ENCODE results near the gene DIDO1. TPM values are rescaled to one million over a fixed set of nuclear protein-coding genes. Genes with fewer than 3 reads are reported as not detected.

DIDO1 gene
- total and polyA plus RNA-seq, 2 of the 4 experiments (the other 2 are of a cell fraction): 21.8 to 28.1 TPM

DNA sequence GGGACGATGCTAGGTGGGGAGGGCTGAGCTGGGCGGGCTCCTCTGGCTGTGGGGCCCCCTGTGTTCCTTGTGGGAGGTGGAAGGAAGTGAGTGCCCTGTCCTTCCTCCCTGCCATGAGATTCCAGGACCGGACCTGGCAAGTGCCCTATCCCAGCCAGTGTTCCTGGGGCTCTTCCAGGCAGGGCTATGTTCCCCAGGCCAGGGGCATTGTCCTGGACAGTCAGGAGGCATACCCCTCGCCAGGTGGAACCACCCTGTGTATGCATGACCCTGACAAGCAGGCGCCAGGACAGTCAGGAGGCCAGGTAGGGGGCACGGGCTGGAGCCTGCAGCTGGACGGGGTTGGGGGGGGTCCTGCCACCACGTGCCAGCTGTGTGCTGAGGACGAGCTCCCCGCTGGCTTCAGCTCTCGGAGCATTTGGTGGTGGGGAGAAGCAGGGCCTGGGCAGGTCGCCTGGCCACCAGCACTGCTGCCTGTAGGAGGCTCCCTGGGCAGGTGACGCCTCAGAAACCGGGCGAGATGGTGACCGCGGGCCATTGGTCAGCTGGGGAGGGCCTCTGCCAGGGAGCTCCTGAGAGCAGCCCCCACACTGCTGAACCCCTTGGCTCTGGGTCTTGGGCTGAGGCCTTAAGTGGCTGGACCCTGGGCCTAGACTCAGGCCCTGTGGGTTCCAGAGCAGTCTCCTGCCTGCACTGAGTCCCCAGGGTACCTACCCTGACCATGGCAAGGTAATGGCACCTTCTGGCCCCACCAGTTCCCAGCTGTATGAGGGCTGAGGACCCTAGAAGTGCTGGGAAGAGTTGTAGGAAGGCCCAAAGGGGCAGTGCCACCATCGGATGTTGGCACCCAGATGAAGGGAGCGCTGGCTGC lies 26.9 kb upstream of the DIDO1 start:
- peak overlapping the region; percentile 78 for H3K27ac ChIP-seq (ENCODE audit: insufficient read depth, low read length)
- no peak overlapping the region for H2BK15ac ChIP-seq (ENCODE audit: low read depth, low read length)
- peak overlapping the region; percentile 3; the same call in 1 of the 2 replicates for H3K23ac ChIP-seq (ENCODE audit: low read depth, low read length)
- peaks cover 6% of the 10 kb centered on the region; the same call in 1 of the 2 replicates for H3K9me1 ChIP-seq (ENCODE audit: insufficient read depth, low read length)
- in situ Hi-C loops (cut with MboI; ENCODE audit: low sequenced_read_pairs) (no loop called here), dilution Hi-C loops (cut with HindIII; ENCODE audit: low sequenced_read_pairs, unreplicated experiment) (no loop called here), intact Hi-C loops (cut with micrococcal nuclease) (no loop called here)
- peak overlapping the region; percentile 60; the same call in 1 of the 2 replicates for H3K9ac ChIP-seq (ENCODE audit: low read depth, low read length)
- H4K91ac ChIP-seq (ENCODE audit: insufficient read depth, low read depth, low read length): peak overlapping the region; percentile 66
- peak overlapping the region; percentile 66; the same call in 1 of the 2 replicates for H3K18ac ChIP-seq (ENCODE audit: low read depth, low read length)
- H3K9me3 ChIP-seq (ENCODE audit: control insufficient read depth, insufficient read depth, low read length): peaks cover 2% of the 10 kb centered on the region; the same call in 1 of the 2 replicates
- H3K4me1 ChIP-seq (ENCODE audit: control insufficient read depth, insufficient read depth, low read length): peaks cover 13% of the 10 kb centered on the region
- peak overlapping the region; percentile 7 for H3K14ac ChIP-seq (replicated peaks; ENCODE audit: low read depth, low read length)
- CTCF ChIA-PET: interaction anchor here (0.7 to 0.8 kb wide), 2 partner anchors 45 to 78 kb away, joined by 3 to 5 read pairs; no protein-coding TSS in a partner anchor
- H3K56ac ChIP-seq (ENCODE audit: extremely low read depth, insufficient read depth, low read length): no peak overlapping the region
- no peak overlapping the region for H2BK20ac ChIP-seq (ENCODE audit: low read depth, low read length)
- DNase-seq (no peak), ATAC-seq (ENCODE audit: low read depth) (no peak; the same call in 1 of the 2 replicates)
- H3K4ac ChIP-seq (ENCODE audit: low read depth, low read length): peak overlapping the region; percentile 51; the same call in 1 of the 2 replicates
- H4K8ac ChIP-seq (ENCODE audit: low read depth in 2 of 2, low read length in 2 of 2): peak overlapping the region; percentile 70 to 82
- H2AK9ac ChIP-seq (replicated peaks; ENCODE audit: low read depth, low read length, poor library complexity): peak overlapping the region; percentile 29
- H4K20me1 ChIP-seq (ENCODE audit: insufficient read depth, low read length): peaks cover 4% of the 10 kb centered on the region; the same call in 1 of the 2 replicates
- no peak overlapping the region; the same call in 1 of the 2 replicates for H3K4me3 ChIP-seq (ENCODE audit: insufficient read depth, low read depth, low read length)
- peak overlapping the region; percentile 98 for H4K5ac ChIP-seq (ENCODE audit: low read depth, low read length)
- POLR2A ChIA-PET (ENCODE audit: unreplicated experiment): interaction anchor here (0.5 to 1.0 kb wide), 4 partner anchors 15 to 584 kb away, joined by 3 to 13 read pairs (median 6); partner anchors contain the start of gene GID8
- no TSS peak for BruUV-seq (replicated peaks)
- 87% methylated on average over 6 of the region's 19 CpGs; no CpG with 5 or more reads in 1 of the 2 experiments for WGBS, 2 experiments (ENCODE audit: extremely low coverage in 2 of 2, insufficient read length in 1 of 2)
- TF ChIP-seq CHD1 (IDR thresholded peaks at IDR 0.05; ENCODE audit: low read depth, low read length): no peak
- no peak for TF ChIP-seq RFX5 (IDR thresholded peaks at IDR 0.05; ENCODE audit: low read depth, low read length)
- TF ChIP-seq SMC3 (IDR thresholded peaks at IDR 0.05; ENCODE audit: low read depth, low read length): no peak
- TF ChIP-seq, protein P1, sequence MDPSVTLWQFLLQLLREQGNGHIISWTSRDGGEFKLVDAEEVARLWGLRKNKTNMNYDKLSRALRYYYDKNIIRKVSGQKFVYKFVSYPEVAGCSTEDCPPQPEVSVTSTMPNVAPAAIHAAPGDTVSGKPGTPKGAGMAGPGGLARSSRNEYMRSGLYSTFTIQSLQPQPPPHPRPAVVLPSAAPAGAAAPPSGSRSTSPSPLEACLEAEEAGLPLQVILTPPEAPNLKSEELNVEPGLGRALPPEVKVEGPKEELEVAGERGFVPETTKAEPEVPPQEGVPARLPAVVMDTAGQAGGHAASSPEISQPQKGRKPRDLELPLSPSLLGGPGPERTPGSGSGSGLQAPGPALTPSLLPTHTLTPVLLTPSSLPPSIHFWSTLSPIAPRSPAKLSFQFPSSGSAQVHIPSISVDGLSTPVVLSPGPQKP (IDR thresholded peaks at IDR 0.05; ENCODE audit: borderline replicate concordance, low read depth, low read length): no peak
- TF ChIP-seq MXI1 (IDR thresholded peaks at IDR 0.05; ENCODE audit: borderline replicate concordance, low read depth, low read length): no peak
- TF ChIP-seq CEBPB (IDR thresholded peaks at IDR 0.05; ENCODE audit: low read depth, low read length): no peak
- TF ChIP-seq RAD21 (IDR thresholded peaks at IDR 0.05; ENCODE audit: low read length): no peak
- TF ChIP-seq CTCF (conservative IDR thresholded peaks at IDR 0.05; ENCODE audit: low read depth, low read length): no peak
- H3K36me3 ChIP-seq (ENCODE audit: control insufficient read depth, insufficient read depth, low read length): peaks cover 23% of the 10 kb centered on the region
- H3K4me2 ChIP-seq (ENCODE audit: low read depth, low read length): peak overlapping the region; percentile 66
- peak overlapping the region; percentile 46 for H2BK5ac ChIP-seq (ENCODE audit: low read depth, low read length, poor library complexity, severe bottlenecking)
- no peaks in the 10 kb centered on the region for H3K27me3 ChIP-seq (ENCODE audit: control insufficient read depth, insufficient read depth, low read length)
- peak overlapping the region; percentile 16; the same call in 1 of the 2 replicates for H2BK120ac ChIP-seq (ENCODE audit: low read depth, low read length)
- H2AK5ac ChIP-seq (ENCODE audit: low read depth, low read length): peak overlapping the region; percentile 42
- peak overlapping the region; percentile 90 for H2AFZ ChIP-seq (replicated peaks; ENCODE audit: low read length, poor library complexity)
- peaks cover 0 to 11% of the 10 kb centered on the region in 2 experiments; a peak in 2 of 4 replicates for H3K79me1 ChIP-seq (ENCODE audit: low read depth in 1 of 2, low read length in 2 of 2)

All from IMR-90 (cell line).